NCI-H69 (cell line): ENCODE measurements around the gene CLDN5.
"Not testable (repeated sequence)": the region's sequence is repeated elsewhere in the genome, so short reads cannot be mapped to it uniquely, and the experiment has no call there.

Experiments
- DNase-seq: peaks from one replicate; lab custom pipeline; 2025; lab: John Stamatoyannopoulos, UW

The CLDN5 gene

DNA sequence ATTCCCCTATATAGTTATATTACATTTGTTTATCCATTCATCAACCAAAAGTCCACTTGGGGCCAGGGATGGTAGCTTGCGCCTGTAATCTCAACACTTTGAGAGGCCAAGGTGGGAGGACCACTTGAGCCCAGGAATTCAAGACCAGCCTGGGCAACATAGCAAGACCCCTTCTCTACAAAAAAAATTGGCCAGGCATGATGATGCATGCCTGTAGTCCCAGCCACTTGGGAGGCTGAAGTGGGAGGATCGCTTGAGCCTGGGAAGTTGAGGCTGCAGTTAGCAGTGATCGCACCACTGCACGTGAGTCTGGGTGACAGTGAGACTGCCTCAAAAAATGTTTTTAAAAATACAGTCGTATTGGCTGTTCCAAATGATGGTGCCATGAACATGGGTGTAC is 24.2 kb upstream of the CLDN5 start:
- DNase-seq: not testable (repeated sequence)

DNA sequence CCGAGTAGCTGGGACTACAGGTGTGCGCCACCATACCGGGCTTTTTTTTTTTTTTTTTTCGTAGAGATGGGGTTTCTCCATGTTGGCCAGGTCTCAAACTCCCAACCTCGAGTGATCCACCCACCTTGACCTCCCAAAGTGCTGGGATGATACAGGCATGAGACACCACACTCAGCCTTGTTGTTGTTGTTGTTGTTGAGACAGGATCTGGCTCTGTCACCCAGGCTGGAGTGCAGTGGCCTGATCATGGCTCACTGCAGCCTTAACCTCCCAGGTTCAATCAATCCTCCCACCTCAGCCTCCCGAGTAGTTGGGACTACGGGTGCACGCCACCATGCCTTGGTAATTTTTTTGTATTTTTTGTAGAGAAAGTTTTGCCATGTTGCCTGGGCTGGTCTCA is 23.4 kb upstream of the CLDN5 start:
- DNase-seq: no peak

DNA sequence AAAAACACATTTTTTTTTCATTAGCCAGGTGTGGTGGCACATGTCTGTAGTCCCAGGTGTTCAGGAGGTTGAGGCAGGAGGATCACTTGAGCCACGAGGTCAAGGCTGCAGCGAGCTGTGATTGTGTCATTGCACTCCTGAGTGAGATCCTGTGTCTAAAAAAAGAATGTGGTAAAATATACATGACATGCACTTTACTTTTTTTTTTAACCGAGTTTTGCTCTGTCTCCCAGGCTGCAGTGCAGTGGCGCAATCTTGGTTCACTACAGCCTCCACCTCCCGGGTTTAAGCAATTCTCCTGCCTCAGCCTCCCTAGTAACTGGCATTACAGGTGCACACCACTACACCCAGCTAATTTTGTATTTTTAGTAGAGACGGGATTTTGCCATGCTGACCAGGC is 22.5 kb upstream of the CLDN5 start:
- DNase-seq: no peak

DNA sequence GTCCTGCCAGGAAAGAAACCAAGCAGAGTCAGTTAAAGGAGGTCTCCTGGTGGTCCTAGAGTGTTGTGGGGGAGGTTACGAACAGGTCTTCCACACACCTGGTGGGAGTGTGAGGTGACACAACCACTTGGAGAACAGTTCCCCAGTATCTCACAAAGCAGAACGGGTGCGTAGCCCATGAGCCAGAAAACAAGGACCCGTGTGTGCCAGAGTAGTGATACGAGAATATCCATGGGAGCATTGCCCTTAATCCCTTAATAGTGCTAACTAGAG is 21.7 kb upstream of the CLDN5 start:
- no peak for DNase-seq

DNA sequence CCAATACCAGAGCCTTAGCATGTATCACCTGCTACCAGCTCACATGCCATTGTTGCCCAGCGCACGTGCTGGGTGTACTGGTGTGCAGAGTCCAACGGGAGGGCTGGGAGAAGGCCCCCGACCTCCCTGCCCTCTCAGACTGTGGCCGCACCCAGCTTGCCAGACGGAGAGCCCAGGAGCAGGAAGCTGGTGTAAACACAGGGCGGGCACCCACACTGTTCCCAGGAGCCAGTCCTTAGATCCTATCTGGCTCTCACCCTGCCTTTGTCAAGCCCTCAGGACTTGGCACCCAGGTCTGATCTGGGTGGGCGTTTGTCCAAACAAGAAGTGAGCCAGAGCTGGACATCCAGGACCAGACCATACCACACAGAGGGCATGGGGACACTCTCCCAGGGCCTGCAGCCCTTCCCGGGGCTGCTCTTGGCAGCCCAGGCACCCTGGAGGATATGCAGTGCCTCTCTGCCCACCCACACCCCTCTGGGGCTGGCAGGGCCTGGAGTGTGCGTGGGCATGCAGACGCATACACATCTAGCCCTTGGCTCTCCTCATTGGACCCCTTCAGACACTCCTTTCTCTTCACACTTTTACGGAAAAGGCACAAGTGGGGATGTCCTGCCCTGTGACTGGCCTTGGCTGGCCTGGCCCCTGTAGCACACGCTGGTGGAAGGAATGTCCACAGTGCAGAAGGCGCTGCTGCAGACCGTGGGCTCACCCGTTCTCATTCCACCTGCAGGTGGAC is 19.9 kb upstream of the CLDN5 start:
- DNase-seq: peak; percentile 22

DNA sequence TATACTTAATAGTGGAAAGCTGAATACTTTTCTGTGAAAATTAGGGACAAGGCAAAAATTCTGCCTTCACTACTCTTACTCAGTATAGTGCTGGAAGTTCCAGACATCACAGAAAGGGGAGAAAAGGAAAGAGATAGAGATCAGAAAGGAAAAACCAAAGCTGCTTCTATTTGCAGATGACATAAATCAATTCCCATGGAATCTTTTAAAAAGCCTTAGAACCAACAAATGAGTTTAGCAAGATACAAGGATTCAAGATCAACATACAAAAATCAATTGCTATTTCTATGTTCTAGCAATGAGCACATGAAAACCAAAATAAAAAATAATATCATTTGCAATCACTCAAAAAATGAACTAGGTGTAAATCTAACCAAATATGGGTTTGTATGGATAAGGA is 16.2 kb upstream of the CLDN5 start:
- no peak for DNase-seq

DNA sequence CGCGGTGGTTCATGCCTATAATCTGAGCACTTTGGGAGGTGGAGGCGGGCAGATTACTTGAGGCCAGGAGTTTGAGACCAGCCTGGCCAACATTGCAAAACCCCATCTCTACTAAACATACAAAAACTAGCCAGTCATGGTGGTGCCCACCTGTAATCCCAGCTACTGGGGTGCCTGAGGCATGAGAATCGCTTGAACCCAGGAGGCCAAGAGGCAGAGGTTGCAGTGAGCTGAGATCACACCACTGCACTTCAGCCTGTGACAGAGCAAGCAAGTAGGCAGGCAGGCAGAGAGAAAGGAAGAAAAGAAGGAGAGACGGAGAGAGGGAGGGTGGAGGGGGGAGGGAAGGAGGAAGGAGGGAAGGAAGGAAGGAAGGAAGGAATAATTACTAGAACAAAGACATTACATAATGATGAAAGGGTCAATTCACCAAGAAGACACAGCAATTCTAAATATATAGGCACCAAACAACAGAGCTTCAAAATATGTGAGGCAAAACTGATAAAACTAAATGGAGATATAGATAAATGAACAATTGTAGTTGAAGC is 13.8 kb upstream of the CLDN5 start:
- DNase-seq: no peak

DNA sequence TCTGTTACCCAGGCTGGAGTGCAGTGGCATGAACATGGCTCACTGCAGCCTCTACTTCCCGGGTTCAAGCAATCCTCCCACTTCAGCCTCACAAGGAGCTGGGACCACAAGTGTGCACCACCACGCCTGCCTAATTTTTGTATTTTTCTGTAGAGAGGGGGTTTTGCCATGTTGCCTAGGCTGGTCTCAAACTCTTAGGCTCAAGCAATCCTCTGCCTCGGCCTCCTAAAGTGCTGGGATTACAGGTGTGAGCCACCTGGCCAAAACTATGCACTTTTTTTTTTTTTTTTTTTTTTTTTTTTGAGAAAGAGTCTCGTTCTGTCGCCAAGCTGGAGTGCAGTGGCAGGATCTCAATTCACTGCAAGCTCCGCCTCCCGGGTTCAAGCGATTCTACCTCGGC is 12.4 kb upstream of the CLDN5 start:
- no peak for DNase-seq

DNA sequence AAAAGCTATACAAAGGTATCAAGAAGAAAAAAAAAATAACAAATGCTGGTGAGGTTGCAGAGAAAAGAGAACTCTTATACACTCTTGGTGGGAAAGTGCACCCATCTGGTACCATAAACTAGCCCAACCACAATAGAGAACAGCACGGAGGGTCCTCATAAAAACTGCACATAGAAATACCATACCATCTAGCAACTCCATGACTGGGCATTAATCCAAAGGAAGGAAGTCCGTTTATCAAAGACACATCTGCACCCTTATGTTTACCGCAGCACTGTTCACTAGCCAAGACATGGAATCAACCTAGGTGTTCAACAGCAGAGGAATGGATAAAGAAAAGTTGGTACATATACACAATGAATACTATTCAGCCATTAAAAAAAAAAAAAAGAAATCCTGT is 10.8 kb upstream of the CLDN5 start:
- peak; percentile 25 for DNase-seq

DNA sequence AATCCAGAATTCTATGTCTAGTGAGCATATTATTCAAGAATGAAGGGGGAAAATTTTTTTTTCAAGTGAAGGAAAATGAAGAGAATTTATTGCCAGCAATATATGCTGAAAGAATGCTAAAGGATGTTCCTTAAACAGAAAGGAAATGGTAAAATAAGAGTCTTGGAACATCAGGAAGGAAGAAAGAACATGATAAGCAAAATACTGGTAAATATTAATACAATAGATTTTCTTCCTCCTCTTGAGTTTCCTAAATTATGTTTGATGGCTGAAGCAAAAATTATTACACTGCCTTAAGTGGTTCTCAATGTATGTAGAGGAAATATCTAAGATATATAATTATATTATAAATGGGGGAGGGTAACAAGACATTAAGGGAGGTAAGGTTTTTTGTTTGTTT is 9.6 kb upstream of the CLDN5 start:
- no peak for DNase-seq

DNA sequence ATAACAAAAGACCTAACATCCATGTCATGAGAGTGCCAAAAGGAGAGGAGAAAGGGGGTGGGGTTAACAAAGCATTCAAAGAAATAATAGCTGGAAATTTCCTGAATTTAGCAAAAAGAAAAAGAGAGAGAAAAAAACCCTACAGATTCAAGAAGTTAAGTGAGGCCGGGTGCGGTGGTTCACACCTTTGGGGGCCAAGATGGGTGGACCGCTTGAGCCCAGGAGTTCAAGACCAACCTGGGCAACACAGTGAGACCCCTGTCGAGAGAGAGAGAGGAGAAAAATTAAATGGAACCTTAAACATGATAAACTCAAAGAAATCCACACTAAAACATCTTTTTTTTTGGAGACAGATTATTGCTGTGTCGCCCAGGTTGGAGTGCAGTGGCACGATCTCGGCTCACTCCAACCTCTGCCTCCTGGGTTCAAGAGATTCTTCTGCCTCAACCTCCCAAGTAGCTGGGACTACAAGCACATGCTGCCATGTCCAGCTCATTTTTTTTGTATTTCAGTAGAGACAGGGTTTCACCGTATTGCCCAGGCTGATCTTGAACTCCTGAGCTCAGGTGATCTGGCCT is 8.9 kb upstream of the CLDN5 start:
- no peak for DNase-seq

DNA sequence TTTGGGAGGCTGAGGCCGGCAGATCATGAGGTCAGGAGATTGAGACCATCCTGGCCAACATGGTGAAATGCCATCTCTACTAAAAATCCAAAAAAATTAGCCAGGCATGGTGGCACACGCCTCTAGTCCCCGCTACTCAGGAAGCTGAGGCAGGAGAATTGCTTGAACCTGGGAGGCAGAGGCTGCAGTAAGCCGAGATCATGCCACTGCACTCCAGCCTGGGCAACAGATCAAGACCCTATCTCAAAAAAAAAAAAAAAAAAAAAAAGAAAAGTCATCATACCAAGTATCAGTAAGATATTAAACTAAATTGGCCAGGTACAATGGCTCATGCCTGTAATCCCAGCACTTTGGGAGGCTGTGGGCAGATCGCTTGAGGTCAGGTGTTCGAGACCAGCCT is 7.1 kb upstream of the CLDN5 start:
- not testable (repeated sequence) for DNase-seq

DNA sequence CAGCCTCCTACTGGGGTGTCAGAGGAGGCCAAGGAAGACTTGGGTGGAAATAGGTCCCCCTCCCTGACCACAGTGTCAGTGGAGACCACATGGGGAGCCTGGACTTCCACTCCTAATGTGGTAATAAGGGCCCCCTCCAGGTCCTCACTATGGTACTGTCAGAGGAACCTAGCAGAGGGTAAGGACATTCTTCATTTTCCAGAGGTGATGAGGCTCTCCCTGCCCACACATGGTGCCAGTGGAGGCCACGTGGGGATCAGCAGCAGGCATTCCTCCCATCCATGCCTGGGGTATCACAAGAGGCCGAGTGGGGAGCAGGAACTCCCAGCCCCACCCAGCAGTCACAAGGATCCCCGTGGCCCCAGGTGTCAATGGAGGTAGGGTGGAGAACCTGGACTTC is 6.5 kb upstream of the CLDN5 start:
- DNase-seq: no peak

DNA sequence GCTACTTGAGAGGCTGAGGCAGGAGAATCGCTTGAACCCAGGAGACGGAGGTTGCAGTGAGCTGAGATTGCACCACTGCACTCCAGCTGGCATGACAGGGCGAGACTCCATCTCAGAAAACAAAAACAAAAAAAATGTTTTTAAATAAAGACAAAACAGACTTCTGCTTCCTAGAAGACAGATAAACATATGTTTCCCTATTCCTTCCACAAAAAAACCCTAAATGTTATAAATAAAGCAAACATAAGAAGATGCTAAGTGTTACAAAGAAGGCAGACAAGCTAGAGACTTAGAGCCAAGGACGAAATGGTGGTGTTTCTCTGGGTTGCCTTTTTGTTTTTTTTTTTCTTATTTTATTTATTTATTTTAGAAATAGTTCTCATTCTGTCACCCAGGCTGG is 5.6 kb upstream of the CLDN5 start:
- DNase-seq: no peak

DNA sequence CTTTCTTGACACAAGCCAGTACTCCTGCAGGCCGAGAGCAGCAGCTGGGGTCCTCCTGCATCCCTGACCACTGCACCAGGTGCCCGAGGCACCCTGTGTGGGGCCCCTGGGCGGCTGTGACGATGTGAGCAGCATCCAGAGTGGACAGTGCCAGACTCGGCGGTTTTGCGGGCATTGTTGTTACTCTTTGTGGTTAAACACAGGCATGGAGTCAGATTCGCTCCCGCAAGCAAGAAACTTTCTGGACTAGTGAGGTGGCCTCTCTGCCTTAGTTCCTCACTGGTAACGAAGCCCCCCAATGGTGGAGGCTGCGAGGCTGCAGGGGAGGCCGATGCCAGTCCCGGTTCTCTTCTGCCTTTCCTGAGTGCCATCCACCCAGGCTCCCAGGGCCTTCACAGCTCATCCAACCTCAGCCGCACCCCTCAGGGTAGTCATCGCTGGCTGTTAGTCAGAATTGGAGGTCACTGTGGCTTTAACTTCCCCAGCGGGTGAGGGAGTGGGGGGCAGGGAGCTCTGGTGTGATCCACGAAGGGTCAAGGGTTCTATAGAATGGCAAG is 3.7 kb upstream of the CLDN5 start:
- DNase-seq: no peak

DNA sequence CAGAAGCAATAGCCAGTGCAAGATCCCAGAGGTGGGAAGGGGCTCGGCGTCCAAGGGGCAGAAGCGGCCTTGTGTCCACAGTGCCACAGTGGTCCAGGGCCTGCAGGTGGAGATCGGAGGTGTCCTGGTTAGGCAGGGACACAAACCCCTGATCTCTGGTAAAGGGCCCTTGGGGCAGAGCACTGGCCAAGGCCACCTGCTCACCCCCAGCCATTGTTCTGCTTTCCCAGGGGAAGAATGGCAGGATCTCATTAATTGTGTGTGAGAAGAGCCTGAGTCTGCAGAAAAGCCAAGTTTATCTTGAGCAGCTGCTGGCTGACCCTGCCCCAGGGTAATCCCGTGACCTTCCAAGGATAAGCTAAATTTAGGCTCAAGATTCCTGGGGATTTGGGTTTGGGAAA is 3.1 kb upstream of the CLDN5 start:
- peak; percentile 20 for DNase-seq

DNA sequence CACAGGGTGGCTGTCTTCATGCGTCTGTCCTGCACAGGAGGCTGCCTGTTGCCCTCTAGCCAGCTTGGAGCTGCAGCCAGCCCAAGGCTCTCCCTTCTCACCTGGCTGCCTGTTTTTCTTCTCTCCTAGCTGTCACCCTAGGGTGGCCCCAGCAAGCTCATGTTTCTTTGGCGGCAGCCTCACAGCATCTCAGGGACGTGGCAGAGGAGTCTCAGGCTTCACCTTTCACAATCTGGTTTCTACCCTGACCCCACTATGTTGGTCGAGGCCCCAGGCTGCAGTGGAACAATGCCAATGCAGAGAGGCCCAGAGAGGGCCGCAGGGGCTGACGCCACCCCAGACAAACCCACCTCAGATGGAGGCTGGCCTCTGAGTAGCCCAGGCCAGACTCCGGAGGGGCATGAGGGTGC is 2.5 kb upstream of the CLDN5 start:
- no peak for DNase-seq

DNA sequence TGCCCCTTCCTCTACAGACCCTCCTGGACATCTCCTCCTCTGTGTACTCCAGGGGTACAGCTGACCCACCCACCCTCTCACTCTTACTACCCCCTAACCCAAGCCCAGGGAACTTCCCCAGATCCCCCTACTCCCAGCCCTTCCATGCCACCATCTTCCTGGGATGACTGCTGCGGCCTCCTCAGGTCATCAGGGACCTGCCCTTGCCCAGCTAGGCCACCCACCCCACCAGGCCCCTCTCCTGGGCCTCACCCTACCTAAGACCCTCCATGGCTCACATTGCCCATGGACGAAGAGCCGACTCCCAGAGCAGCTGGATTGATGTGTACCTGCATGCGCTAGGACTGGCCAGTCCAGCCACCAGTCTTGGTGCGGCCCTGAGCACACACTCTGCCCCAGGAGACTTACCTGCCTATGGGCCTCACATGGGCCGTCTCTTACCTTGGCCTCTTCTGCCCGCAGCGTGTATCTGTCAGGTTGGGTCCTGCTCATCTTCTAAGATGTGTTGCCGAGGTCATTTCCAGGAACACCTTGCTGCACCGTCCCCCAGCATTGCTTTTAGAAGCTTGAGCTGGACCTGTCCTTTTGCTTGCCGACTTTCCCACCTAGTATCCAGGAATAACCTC is 2.0 kb upstream of the CLDN5 start:
- DNase-seq: no peak

DNA sequence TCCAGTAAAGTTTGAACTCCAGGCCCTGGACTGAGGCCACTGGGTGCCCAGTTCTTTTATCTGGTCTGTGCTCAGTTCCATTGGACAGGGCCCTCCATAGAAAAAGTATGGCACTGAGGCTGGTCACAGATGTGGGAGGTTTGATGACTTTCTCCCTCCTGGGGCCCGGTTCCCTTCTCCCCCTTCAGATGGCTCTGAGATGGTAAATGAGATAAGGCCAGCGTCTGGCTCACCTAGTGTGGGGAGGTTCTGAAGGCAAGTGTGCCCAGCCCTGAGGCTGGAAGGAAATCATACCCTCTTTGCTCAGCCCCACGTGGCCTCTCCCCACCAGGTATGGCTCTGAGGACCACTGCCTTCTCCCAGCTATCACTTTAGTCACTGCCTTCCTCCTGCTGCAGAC is 1.5 kb upstream of the CLDN5 start:
- DNase-seq: no peak

DNA sequence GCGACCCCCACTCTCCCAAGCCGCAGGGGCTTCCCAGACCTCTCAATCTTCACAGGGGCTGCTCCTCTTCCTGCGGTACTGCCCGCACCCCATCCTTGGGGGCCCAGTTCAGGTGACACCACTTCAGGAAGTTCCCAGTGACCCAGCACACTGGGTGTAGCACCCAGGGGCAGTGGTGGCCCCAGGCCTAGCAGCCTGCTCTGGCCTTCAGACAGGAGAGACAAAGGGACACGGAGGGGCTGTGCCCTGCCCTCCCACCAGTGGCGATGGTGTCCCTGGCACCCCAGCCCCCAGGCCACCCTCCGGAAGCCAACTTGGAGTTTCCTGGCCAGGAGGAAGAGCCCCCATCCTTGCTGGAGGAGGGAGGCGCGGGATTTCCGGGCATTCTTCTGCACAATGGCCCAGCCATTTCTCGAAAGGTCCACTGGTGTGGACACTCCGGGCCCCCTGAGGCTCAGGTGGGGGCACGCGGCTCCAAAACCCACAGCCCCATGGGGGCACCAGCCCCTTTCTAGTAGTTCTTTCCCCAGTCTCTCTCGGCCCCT is 978 bp upstream of the CLDN5 start:
- DNase-seq: no peak

DNA sequence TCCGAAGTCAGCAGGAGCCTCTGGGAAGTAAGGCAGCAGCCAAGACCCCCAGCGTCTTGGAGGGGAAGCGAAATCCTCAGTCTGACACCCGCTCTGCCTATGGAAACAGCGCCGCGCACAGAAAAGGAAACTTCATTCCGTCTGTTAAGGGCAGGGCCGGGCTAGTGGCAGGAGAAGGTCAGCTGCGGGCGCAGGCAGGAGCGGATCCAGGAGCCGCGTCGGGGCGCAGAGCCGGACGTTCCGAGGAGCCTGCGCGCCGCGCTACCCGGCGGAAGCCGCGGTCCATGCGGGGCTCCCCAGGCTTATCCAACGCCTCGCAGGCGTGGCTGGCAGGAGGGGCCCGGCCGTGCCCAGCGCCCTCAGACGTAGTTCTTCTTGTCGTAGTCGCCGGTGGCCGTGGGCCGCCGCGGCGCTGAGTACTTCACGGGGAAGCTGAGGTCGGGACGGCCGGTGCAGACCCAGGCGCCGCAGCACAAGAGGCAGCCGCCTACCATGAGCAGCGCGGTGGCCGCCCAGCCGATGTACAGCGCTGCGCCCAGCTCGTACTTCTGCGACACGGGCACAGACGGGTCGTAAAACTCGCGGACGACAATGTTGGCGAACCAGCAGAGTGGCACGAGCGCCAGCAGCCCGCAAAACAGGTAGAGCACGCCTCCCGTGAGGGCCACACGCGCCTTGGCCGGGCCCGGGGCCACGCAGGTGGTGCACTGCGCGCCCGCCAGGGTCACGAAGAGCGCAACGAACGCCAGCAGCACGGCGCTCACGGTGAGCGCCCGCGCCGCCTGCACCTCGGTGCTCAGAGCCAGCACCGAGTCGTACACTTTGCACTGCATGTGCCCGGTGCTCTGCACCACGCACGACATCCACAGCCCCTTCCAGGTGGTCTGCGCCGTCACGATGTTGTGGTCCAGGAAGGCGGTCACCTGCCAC is 705 bp downstream of the CLDN5 start:
- peak; percentile 79 for DNase-seq

DNA sequence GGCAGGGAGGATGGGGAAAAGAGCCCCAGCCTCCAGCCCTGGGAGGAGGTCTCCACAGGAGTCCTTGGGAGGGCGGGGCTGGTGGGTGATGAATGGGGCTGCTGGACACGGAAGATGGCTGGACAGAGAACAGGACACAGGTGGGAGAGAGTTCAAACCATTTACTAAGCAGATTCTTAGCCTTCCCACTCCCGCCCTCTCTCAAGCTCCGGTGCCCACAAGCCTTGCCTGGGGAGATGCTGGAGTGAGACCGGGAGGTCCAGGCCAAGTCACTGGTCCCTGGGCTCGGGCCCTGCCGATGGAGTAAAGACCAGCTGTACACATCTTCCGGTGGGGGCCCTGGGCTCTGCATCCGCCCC is 1.4 kb downstream of the CLDN5 start:
- DNase-seq: peak; percentile 80
